Astrocyte (in vitro differentiated cells and primary cell): ENCODE results near the gene HERPUD1.

Experiments
- EZH2 ChIP-seq: IDR thresholded peaks from 2 replicates; pipeline ENCODE4 v1.6.1; 2012; ENCODE audit warnings: mild to moderate bottlenecking, low read length, inconsistent platforms; ENCODE audit not compliant: insufficient read depth
- TF ChIP-seq, protein P1 (sequence below): IDR thresholded peaks from 2 replicates; pipeline ENCODE4 v1.5.1; 2011; ENCODE audit warnings: low read depth, mild to moderate bottlenecking, inconsistent platforms, low read length, moderate library complexity; ENCODE audit not compliant: insufficient read depth

DNA sequence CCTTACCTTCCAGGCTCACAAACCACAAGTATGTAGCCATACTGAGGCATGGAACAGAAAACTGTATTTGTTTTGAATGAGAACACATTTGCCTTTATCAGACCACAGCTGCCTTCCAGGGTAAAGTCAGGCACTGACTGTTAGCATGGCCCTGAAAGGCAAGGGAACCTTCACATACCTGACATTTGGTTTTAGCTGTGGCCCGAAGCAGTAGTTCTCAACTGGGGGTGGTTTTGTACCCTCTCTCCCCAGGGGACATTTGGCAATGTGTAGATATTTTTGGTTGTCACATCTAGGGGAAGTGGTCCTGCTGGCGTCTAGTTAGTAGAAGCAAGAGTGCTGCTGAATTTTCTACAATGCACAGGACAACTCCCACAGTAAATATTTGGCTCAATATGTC lies 9.2 kb downstream of the HERPUD1 start:
- TF ChIP-seq EZH2 = no peak
- TF ChIP-seq, protein P1, sequence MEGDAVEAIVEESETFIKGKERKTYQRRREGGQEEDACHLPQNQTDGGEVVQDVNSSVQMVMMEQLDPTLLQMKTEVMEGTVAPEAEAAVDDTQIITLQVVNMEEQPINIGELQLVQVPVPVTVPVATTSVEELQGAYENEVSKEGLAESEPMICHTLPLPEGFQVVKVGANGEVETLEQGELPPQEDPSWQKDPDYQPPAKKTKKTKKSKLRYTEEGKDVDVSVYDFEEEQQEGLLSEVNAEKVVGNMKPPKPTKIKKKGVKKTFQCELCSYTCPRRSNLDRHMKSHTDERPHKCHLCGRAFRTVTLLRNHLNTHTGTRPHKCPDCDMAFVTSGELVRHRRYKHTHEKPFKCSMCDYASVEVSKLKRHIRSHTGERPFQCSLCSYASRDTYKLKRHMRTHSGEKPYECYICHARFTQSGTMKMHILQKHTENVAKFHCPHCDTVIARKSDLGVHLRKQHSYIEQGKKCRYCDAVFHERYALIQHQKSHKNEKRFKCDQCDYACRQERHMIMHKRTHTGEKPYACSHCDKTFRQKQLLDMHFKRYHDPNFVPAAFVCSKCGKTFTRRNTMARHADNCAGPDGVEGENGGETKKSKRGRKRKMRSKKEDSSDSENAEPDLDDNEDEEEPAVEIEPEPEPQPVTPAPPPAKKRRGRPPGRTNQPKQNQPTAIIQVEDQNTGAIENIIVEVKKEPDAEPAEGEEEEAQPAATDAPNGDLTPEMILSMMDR = no peak
